Left ventricle myocardium inferior (tissue), 1 donor: ENCODE results near the gene SYT13. TPM values are rescaled to one million over a fixed set of nuclear protein-coding genes. Genes with fewer than 3 reads are reported as not detected.

Source experiments
- DNase-seq: peaks from one replicate; pipeline ENCODE4 v3.0.0-alpha.2; 2020
- H3K27ac ChIP-seq: fragments of 200-600 bp; replicated peaks from 2 replicates; pipeline ENCODE4 v1.8.0; 2021
- H3K27me3 ChIP-seq: fragments of 200-600 bp; 2 replicates; pipeline ENCODE4 v1.8.0; 2021; ENCODE audit warnings: low read depth
- H3K36me3 ChIP-seq: fragments of 200-600 bp; 2 replicates; pipeline ENCODE4 v1.8.0; 2021
- H3K4me1 ChIP-seq: fragments of 200-600 bp; 2 replicates; pipeline ENCODE4 v1.8.0; 2021
- H3K4me3 ChIP-seq: fragments of 200-600 bp; 2 replicates; pipeline ENCODE4 v1.8.0; 2021; ENCODE audit warnings: mild to moderate bottlenecking, moderate library complexity
- H3K9me3 ChIP-seq: fragments of 200-600 bp; replicated peaks from 2 replicates; pipeline ENCODE4 v1.8.0; 2021
- intact Hi-C: fragments of 100-400 bp; cut with micrococcal nuclease; formaldehyde crosslinking; loops from one replicate; pipeline ENCODE4 v1.11.0; 2022
- total RNA-seq: library from RNA; stranded (reverse); fragmentation: NEBNext Ultra II Directional; extraction: Animal tissue kit (Norgen Biotek cat#: 25700); gene quantifications from one replicate; pipeline ENCODE4 v1.2.1, GENCODE V29; 2021
- TF ChIP-seq, protein P1 (sequence below): fragments of 200-600 bp; IDR thresholded peaks from 2 replicates; pipeline ENCODE4 v1.8.0; 2021; ENCODE audit warnings: antibody characterized with exemption, mild to moderate bottlenecking, borderline replicate concordance
- donor health status: DM: no; HTN: yes; CAD: no; lungs with severe emphysema.

Gene SYT13
- total RNA-seq, 1 donor from 2014 or later = 5.9 TPM

DNA sequence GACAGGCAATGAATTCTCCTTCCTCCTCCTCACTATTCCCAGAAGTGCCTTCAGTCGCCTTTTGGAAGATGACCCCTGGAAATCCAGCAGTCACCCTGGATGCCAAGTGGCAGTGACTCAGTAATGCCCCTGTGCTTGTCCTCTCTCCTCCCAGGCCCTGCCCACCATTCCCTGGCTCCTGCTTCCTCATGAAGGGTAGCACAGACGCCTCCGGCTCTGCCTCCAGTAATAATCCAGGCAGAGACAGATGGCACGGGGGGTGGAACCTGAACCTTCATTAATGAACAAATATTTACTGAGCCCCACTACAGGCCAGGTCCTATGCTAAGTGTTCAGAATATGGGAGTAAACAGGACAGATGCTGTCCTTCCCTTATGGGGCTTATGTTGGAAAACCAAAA, 23.2 kb downstream of the SYT13 start:
- H3K9me3 ChIP-seq = no peaks in the 10 kb centered on the region
- H3K27me3 ChIP-seq = peaks cover 92% of the 10 kb centered on the region
- TF ChIP-seq, protein P1, sequence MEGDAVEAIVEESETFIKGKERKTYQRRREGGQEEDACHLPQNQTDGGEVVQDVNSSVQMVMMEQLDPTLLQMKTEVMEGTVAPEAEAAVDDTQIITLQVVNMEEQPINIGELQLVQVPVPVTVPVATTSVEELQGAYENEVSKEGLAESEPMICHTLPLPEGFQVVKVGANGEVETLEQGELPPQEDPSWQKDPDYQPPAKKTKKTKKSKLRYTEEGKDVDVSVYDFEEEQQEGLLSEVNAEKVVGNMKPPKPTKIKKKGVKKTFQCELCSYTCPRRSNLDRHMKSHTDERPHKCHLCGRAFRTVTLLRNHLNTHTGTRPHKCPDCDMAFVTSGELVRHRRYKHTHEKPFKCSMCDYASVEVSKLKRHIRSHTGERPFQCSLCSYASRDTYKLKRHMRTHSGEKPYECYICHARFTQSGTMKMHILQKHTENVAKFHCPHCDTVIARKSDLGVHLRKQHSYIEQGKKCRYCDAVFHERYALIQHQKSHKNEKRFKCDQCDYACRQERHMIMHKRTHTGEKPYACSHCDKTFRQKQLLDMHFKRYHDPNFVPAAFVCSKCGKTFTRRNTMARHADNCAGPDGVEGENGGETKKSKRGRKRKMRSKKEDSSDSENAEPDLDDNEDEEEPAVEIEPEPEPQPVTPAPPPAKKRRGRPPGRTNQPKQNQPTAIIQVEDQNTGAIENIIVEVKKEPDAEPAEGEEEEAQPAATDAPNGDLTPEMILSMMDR = no peak
- no peak overlapping the region for H3K4me3 ChIP-seq
- intact Hi-C loops = no loop called here
- no peak for DNase-seq
- H3K4me1 ChIP-seq = peaks cover 10% of the 10 kb centered on the region
- H3K27ac ChIP-seq = no peak overlapping the region
- no peaks in the 10 kb centered on the region for H3K36me3 ChIP-seq

DNA sequence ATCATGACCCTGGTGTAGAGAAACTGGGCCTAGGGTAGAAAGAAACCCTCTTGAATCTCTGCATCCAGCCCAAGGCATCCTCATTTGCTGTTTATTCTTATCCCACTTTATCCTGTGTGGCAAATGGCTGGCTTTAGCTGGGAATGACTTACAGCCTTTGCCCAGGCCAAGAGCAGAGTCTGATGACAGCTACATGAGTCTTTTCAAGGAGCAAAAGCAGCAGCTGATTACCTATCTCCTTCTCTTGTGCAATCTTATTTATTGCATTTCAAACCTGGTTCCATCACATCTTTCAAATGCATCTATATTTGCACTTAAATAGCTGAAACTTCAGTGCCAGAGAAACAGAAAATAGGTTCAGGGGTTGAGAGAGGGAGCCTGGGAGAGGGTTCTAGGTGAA, 26.1 kb downstream of the SYT13 start:
- intact Hi-C loops = no loop called here
- DNase-seq = no peak

DNA sequence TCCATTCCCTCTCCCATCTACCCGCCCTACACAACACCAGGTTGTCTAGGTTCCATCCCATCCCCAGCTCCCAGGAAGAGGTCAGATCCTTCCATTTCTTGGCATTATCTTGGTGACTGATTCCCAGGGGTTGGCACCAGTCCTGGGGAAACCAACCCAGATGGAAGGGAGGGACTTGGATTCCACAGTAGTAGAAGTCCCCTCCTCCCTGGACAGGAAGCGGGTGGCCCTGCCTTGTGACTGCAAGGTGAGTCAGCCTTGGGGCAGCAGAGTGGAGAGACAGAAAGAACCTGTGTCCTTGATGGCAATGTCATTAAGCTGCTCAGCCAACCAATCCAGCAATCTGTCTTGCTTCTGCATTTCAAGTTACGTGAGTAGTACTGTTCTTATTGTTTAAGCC, 26.5 kb downstream of the SYT13 start:
- intact Hi-C loops = no loop called here
- TF ChIP-seq, protein P1 = no peak
- peaks cover 84% of the 10 kb centered on the region for H3K27me3 ChIP-seq

More for the DNA sequence above, 26.1 kb downstream of the SYT13 start:
- no peaks in the 10 kb centered on the region for H3K9me3 ChIP-seq
- peaks cover 88% of the 10 kb centered on the region for H3K27me3 ChIP-seq
- TF ChIP-seq, protein P1 = no peak
- H3K36me3 ChIP-seq = no peaks in the 10 kb centered on the region
- no peak overlapping the region for H3K27ac ChIP-seq
- H3K4me3 ChIP-seq = no peak overlapping the region
- no peaks in the 10 kb centered on the region for H3K4me1 ChIP-seq

DNA sequence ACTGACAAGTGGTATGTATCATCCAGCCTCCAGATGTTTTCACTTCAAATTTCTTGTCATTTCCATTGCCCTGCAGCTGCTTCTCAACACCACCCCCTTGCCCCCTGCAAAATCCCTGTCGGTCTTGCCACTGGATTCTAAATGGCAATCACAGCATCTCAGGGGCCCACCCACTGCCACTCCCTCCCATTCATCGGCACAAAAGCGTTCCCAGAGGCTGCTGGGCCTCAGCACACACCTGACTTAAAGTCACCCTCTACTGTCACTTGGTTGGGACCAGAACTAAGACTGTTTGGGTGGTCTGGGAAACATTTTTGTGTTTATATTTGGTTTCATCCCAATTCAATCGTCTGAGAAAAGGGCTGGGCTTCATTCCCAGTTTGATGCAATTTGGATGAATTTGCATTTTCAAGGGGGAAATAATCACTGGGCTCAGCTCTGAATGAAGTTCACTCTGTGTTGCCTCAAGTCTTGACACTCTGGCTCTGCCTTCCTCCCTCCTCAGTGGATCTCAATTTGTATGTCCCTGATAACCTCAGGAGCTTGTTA, 27.1 kb downstream of the SYT13 start:
- intact Hi-C loops = no loop called here
- Histone ChIP-seq H3K27ac (no peak overlapping the region), H3K9me3 (no peaks in the 10 kb centered on the region), H3K36me3 (no peaks in the 10 kb centered on the region), H3K4me1 (no peaks in the 10 kb centered on the region), H3K4me3 (no peak overlapping the region), H3K27me3 (peaks cover 78% of the 10 kb centered on the region)
- no peak for DNase-seq
- TF ChIP-seq, protein P1 = no peak

More for the DNA sequence above, 26.5 kb downstream of the SYT13 start:
- H3K4me3 ChIP-seq = no peak overlapping the region
- H3K36me3 ChIP-seq = no peaks in the 10 kb centered on the region
- DNase-seq = no peak
- no peaks in the 10 kb centered on the region for H3K4me1 ChIP-seq
- H3K9me3 ChIP-seq = no peaks in the 10 kb centered on the region
- H3K27ac ChIP-seq = no peak overlapping the region

DNA sequence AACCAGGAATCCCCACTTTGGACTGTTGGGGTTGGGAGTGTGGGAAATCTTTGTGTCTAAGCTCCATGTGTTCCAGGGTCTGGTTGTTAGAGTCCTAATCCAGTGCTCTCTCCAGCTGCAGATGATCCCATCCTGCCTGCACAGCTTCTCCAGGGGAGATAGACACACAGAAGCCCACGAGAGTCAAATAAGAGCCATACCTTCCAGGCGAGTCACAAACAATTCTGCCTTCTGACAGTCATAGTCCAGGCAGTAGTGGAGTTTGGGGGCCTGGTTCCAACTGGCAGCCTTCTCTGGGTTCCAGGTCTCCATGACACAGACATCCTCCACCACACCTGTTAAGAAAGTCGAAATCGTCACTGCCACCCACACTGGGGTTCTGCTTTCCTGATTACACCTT, 32.1 kb downstream of the SYT13 start:
- TF ChIP-seq, protein P1 = no peak
- no peak for DNase-seq
- Histone ChIP-seq H3K36me3 (no peaks in the 10 kb centered on the region), H3K27me3 (peaks cover 44% of the 10 kb centered on the region), H3K4me3 (no peak overlapping the region), H3K9me3 (no peaks in the 10 kb centered on the region), H3K27ac (no peak overlapping the region), H3K4me1 (peaks cover 3% of the 10 kb centered on the region)
- intact Hi-C loops = no loop called here
